GM21529 (cell line): ENCODE data around the gene TMEM214.

Experiments
- ATAC-seq: cut with Tn5 transposase; IDR thresholded peaks from one replicate; pipeline ENCODE4 v1.9.1; 2021; ENCODE audit not compliant: unreplicated experiment

TMEM214 gene

GRCh38 chr2:27083410-27084296 is 50.9 kb downstream of the TMEM214 start:
- ATAC-seq, result no peak

- no peak for ATAC-seq
Measured at GRCh38 chr2:27084297-27085061, 51.7 kb downstream of the TMEM214 start.

DNA sequence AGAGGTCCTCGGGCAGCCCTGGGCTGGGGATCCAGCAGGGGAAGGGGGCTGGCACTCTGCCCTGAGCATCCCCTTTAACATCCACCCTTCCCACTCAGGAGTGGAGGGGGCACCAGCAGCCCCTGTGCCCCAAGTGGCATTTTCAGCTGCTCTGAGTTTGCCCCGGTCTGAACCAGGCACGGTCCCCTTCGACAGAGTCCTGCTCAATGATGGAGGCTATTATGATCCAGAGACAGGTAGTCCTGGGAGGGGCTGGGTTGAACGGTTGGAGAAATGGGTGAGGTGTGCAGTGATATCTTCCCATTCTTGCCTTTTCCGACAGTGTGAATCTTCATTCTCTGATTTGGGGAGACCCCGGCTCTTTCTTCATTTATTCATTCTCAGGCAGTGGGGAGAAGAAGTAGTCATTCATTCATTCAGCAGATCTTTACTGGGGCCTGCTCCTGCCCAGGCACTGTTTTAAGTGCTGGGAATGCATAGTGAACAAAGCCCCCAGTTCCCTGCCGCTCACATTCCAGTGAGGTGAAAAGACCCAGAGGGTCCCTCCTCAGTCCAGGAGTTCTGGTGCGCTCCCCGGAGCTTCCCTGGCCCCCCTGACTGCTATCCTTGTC is 52.4 kb downstream of the TMEM214 start:
- no peak for ATAC-seq

DNA sequence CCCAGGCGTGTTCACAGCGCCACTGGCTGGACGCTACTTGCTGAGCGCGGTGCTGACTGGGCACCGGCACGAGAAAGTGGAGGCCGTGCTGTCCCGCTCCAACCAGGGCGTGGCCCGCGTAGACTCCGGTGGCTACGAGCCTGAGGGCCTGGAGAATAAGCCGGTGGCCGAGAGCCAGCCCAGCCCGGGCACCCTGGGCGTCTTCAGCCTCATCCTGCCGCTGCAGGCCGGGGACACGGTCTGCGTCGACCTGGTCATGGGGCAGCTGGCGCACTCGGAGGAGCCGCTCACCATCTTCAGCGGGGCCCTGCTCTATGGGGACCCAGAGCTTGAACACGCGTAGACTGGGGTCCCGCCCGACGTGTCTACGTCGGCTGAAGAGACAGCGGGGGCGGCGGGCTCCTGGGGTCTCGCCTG is 52.9 kb downstream of the TMEM214 start:
- peak; percentile 9 for ATAC-seq

DNA sequence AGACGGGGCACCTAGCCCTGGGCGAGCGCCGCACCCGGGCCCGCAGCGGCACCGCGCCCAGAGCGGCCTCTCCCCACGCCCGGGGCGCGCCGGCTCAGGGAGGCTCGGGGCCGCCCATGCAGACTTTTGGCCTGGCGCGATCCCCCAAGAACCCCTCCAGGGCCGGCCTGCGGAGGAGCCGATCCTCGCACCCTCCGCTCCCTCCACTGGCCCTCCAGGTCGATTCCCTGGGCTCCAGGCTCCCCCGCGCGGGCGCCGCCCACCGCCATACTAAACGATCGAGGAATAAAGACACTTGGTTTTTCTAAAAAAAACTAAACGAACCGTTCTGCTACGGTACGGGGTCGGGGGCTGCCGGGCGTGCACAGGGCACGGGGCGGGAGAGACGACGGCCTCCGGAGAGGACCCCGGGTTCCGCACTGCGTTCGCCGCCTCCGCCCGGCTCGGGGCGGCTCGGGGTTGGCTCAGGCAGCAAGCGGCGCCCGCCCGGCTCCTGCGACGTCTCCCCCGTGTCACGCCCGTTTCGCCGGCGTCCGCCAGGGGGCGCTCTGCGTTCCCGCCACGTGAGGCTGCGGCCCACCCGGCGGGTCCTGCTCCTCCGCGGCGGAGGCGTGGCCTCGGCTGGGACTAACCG is 53.4 kb downstream of the TMEM214 start:
- peak; percentile 68 for ATAC-seq

DNA sequence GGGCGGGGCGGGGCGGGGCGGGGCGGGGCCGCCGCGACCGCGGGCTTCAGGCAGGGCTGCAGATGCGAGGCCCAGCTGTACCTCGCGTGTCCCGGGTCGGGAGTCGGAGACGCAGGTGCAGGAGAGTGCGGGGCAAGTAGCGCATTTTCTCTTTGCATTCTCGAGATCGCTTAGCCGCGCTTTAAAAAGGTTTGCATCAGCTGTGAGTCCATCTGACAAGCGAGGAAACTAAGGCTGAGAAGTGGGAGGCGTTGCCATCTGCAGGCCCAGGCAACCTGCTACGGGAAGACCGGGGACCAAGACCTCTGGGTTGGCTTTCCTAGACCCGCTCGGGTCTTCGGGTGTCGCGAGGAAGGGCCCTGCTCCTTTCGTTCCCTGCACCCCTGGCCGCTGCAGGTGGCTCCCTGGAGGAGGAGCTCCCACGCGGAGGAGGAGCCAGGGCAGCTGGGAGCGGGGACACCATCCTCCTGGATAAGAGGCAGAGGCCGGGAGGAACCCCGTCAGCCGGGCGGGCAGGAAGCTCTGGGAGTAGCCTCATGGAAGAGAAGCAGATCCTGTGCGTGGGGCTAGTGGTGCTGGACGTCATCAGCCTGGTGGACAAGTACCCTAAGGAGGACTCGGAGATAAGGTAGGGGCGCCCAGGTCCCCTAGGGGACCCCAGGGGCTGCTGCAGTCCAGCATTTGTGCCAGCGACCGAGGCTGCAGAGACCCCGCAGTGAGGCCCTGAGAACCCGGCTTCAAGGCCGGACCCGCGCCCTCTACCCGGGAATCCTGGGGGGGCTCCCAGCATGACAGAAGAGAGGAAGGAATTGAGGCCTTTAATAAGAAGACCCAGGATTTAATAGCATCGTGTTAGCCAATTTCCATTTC is 54.2 kb downstream of the TMEM214 start, which contains the start of gene KHK:
KHK (plus strand) TSS at position 49 of the 870 bp plus-strand sequence; CDS start at position 537, 488 bp downstream.
- ATAC-seq, result no peak

DNA sequence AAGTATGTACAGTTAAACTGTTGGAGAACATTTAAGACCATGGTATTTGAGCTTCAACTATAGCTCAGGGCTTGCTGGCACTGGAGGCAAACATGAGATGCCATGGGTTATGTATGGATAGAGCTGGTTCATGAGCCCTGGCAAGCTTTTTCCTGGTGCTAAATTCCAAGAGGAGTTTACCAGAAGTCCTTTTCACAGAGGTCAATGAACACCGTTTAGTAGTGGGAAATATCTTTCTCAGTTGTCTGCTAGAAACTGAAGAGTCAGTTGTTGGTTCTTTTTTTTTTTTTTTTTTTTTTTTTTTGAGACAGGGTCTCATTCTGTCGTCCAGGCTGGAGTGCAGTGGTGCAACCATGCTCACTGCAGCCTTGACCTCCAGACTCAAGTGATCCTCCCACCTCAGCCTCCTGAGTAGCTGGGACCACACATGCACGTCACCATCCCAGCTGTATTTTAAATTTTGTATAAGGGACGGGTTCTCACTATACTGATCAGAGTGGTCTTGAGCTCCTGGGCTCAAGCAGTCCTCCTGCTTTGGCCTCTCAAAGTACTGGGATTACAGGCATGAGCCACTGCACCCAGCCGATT is 55.2 kb downstream of the TMEM214 start:
- no peak for ATAC-seq

DNA sequence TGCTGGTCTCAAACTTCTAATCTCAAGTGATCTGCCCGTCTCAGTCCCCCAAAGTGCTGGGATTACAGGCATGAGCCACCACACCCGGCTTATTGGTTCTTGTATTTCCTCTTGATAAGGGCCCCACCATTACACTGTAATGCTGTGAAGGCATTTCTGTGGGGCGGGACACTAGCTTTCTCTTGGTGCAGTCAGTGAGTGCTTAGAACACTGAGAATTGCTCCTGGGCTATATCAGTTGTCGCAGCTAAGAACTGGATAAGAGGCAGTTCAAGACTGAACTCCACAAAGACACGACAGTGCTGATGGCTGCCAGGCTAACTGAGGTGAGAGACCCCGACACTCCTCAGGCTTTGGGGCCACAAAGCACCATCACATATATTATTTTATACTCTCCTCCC is 55.9 kb downstream of the TMEM214 start:
- no peak for ATAC-seq

DNA sequence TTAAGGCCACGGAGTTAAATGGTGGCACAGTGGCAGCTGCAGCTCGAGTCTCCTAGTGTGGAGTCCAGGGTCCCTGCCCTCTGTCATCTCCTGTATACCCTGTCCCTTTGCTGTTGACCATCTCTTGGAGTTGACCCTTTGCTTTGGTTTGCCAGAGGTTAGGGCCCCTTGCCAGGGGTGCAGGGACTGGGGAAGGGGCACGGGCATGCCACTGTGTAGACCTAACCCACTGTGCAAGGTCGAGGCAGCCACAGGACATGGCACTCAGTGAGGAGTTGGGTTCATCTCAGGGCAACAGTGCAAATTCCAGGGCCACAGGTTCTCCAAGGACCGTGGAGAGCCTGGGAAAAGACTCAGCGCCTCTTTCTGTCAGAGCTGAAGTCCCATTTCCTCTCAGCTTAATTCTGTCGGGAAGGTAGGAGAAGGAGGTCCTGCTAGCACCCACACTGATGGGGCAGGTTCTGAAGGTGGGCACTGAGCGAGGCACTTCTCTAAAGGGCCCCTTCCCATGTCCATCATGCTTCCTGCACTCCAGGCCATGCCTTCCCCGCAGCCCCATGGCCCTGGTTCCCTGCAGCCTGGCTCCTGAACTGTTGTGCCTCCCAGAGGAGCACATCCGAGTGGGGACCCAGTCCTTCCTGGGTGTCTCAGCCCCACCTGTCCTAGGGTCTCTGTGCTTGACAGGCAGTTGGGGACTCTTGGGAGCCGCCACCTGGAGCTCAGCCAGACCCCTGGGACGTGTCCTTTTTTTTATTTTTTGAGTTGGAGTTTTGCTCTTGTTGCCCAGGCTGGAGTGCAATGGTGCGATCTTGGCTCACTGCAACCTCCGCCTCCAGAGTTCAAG is 56.6 kb downstream of the TMEM214 start:
- no peak for ATAC-seq
